K562 (cell line): ENCODE data around the gene CAPN2. TPM values are rescaled to one million over a fixed set of nuclear protein-coding genes. Genes with fewer than 3 reads are reported as not detected.
A peak's percentile ranks its signal among the peaks of the same experiment; 100 is the strongest.

Source experiments
- HDAC8 ChIP-seq: fragments of 450-650 bp; IDR thresholded peaks from 2 replicates; pipeline ENCODE4 v1.6.1; 2016; ENCODE audit warnings: mild to moderate bottlenecking, missing genetic modification characterization, moderate library complexity, missing compliant biosample characterization
- HMBOX1 ChIP-seq: sonication (generic); IDR thresholded peaks from 2 replicates; pipeline ENCODE4 v1.6.1; 2016
- SP2 ChIP-seq: IDR thresholded peaks from 2 replicates; pipeline ENCODE4 v1.6.1; 2011; ENCODE audit warnings: mild to moderate bottlenecking, low read depth, low read length, moderate library complexity; ENCODE audit not compliant: poor library complexity, severe bottlenecking; ENCODE audit errors: extremely low read depth
- SRSF1 ChIP-seq: fragments of 200-400 bp; formaldehyde crosslinking; IDR thresholded peaks from 2 replicates; pipeline ENCODE4 v1.6.1; 2017; ENCODE audit warnings: mild to moderate bottlenecking, low read depth, low read length, moderate library complexity
- TOE1 ChIP-seq, 2 experiments: fragments of 450-650 bp in 1 of 2; sonication (generic) in 1 of 2; formaldehyde crosslinking in 1 of 2; IDR thresholded peaks; 2 replicates each; pipeline versions ENCODE4 v1.7.1 to v1.8.0; 2016 to 2022; ENCODE audit warnings: borderline replicate concordance in 2 of 2, mild to moderate bottlenecking in 2 of 2, antibody characterized with exemption in 1 of 2, inconsistent platforms in 1 of 2, low read depth in 1 of 2, missing genetic modification reagents in 1 of 2, moderate library complexity in 1 of 2
- ZNF134 ChIP-seq: fragments of 250-450 bp; sonication (Bioruptor Pico); conservative IDR thresholded peaks from 2 replicates; pipeline ENCODE4 v1.4.0; 2020
- ZNF184 ChIP-seq: sonication (generic); formaldehyde crosslinking; IDR thresholded peaks from 2 replicates; pipeline ENCODE4 v1.5.0; 2020; ENCODE audit warnings: missing genetic modification reagents
- ZNF253 ChIP-seq: fragments of 250-450 bp; sonication (Bioruptor Pico); conservative IDR thresholded peaks from 2 replicates; pipeline ENCODE4 v1.6.1; 2021; ENCODE audit warnings: mild to moderate bottlenecking
- ZNF280B ChIP-seq: fragments of 250-450 bp; sonication (Bioruptor Pico); IDR thresholded peaks from 2 replicates; pipeline ENCODE4 v1.5.1; 2021; ENCODE audit warnings: mild to moderate bottlenecking
- polyA plus RNA-seq, 8 experiments: library from polyadenylated mRNA; depleted of rRNA in 4 of 8; stranded (reverse) in 5 of 8; unstranded in 3 of 8; fragments of >200 nt; fragmentation: Nextera tagmentation in 2 of 8; fragmentation: Illumina TruSeq in 1 of 8; extraction: Ambion mirVana in 2 of 8; extraction: Trizol in 1 of 8; gene quantifications; 2 replicates each; pipeline versions ENCODE4 v1.2.1 to v1.2.3, GENCODE V29; 2011 to 2014; ENCODE audit warnings: inconsistent platforms in 1 of 8, missing spikeins in 1 of 8
- total RNA-seq, 7 experiments: library from RNA; depleted of rRNA in 6 of 7; stranded (reverse); fragments of >200 nt in 6 of 7; fragmentation: Illumina TruSeq in 2 of 7; extraction: Trizol in 2 of 7; gene quantifications; 2 replicates each; pipeline versions ENCODE4 v1.2.1 to v1.2.3, GENCODE V29; 2011 to 2021; ENCODE audit warnings: low replicate concordance in 1 of 7

CAPN2 gene
- total and polyA plus RNA-seq, 9 of the 15 experiments (the other 6 are each of a cell fraction or from before 2014, with no cell fraction given), result 24.6 to 157 (median 101) TPM

- TF ChIP-seq TOE1 (IDR thresholded peaks at IDR 0.05; ENCODE audit: borderline replicate concordance) (no peak), TOE1 (CRISPR knock-in tag; IDR thresholded peaks at IDR 0.05; ENCODE audit: borderline replicate concordance, low read depth) (no peak), ZNF280B (no peak), ZNF184 (CRISPR knock-in tag) (peak; percentile 81), ZNF134 (peak; percentile 57; the same call in 1 of the 2 replicates), SP2 (no peak), ZNF253 (CRISPR knock-in tag) (no peak), HMBOX1 (no peak), HDAC8 (tag) (no peak), SRSF1 (no peak)
These were observed 29.8 kb upstream of the CAPN2 start (continued) for GRCh38 chr1:223682502-223682901.
